K562 (cell line): ENCODE measurements around the gene GTF3C6. TPM values are rescaled to one million over a fixed set of nuclear protein-coding genes. Genes with fewer than 3 reads are reported as not detected.
A peak's percentile ranks its signal among the peaks of the same experiment; 100 is the strongest.

Source experiments
- ATAC-seq: fragments of 200-7000 bp; cut with Tn5 transposase; 3 replicates; pipeline ENCODE4 v1.9.1; 2020; ENCODE audit warnings: moderate library complexity
- BruUV-seq: library from RNA; stranded (reverse); fragments of 400-500 nt; replicated peaks from 2 replicates; lab custom pipeline; 2021; lab: Mats Ljungman, UMichigan
- CTCF ChIA-PET: fragments of 300-600 bp; formaldehyde crosslinking; extraction: SDS; loops from one replicate; lab custom pipeline; 2021; ENCODE audit warnings: low intra/inter-chr PET ratio; lab: Yijun Ruan, JAX
- POLR2A ChIA-PET: fragments of 300-600, 350-650 bp; sonication (Branson Sonifier 250); formaldehyde crosslinking; extraction: SDS; loops from one replicate; lab custom pipeline; 2021; ENCODE audit warnings: antibody characterized with exemption, inconsistent platforms; lab: Yijun Ruan, JAX
- DNase-seq, 4 experiments: peaks; one replicate each; pipeline versions ENCODE4 v3.0.0 to v3.0.0-alpha.2; 2011 to 2018; ENCODE audit warnings: low spot score in 3 of 4, mixed read lengths in 3 of 4; ENCODE audit errors: extremely low read depth in 1 of 4
- FAIRE-seq: peaks from 2 replicates; lab custom pipeline; 2011; peaks lifted over from hg19 to GRCh38; lab: Jason Lieb, UNC
- H2AFZ ChIP-seq: 2 replicates; pipeline ENCODE4 v1.6.0; 2011; ENCODE audit warnings: low read depth, low read length, control low read depth, inconsistent platforms
- H3K27ac ChIP-seq: fragments of 200-600 bp; 3 replicates; pipeline ENCODE4 v1.8.0; 2011; ENCODE audit warnings: low read depth, mild to moderate bottlenecking, control low read depth, inconsistent platforms, low read length, moderate library complexity, mixed read lengths; ENCODE audit errors: extremely low read depth
- H3K27me3 ChIP-seq, 2 experiments: fragments of 300-600 bp in 1 of 2; 2 replicates in 1 of 2; 3 replicates in 1 of 2; pipeline versions ENCODE4 v1.6.0 to v1.8.0; 2011; ENCODE audit warnings: inconsistent platforms in 2 of 2, low read length in 2 of 2, mild to moderate bottlenecking in 1 of 2, mixed read lengths in 1 of 2, moderate library complexity in 1 of 2; ENCODE audit not compliant: control insufficient read depth in 2 of 2, insufficient read depth in 2 of 2
- H3K36me3 ChIP-seq: fragments of 300-600 bp; 3 replicates; pipeline ENCODE4 v1.8.0; 2011; ENCODE audit warnings: mild to moderate bottlenecking, low read length, inconsistent platforms; ENCODE audit not compliant: control insufficient read depth, insufficient read depth
- H3K4me1 ChIP-seq, 2 experiments: fragments of 200-600 bp in 1 of 2; replicated peaks in 1 of 2; 2 replicates in 1 of 2; 3 replicates in 1 of 2; pipeline versions ENCODE4 v1.5.1 to v1.8.0; 2011; ENCODE audit warnings: inconsistent platforms in 2 of 2, low read length in 2 of 2, mild to moderate bottlenecking in 1 of 2, mixed read lengths in 1 of 2, moderate library complexity in 1 of 2; ENCODE audit not compliant: control insufficient read depth in 2 of 2, insufficient read depth in 2 of 2
- H3K4me2 ChIP-seq: 2 replicates; pipeline ENCODE4 v1.6.1; 2011; ENCODE audit warnings: low read length, control low read depth, inconsistent platforms, mixed read lengths; ENCODE audit not compliant: insufficient read depth
- H3K4me3 ChIP-seq: fragments of 200-600 bp; sonication (generic), shearing (Covaris generic); 2 replicates; pipeline ENCODE4 v1.5.1; 2016; ENCODE audit warnings: control low read depth, inconsistent platforms
- H3K79me2 ChIP-seq: fragments of 200-600 bp; 3 replicates; pipeline ENCODE4 v1.8.0; 2011; ENCODE audit warnings: low read length, inconsistent platforms; ENCODE audit not compliant: control insufficient read depth, insufficient read depth
- H3K9ac ChIP-seq, 2 experiments: 2 replicates each; pipeline versions ENCODE4 v1.6.0 to v1.6.1; 2011; ENCODE audit warnings: low read depth in 2 of 2, low read length in 2 of 2, control low read depth in 1 of 2, inconsistent platforms in 1 of 2, mild to moderate bottlenecking in 1 of 2, mixed read lengths in 1 of 2; ENCODE audit not compliant: insufficient read depth in 1 of 2
- H3K9me1 ChIP-seq: one replicate; pipeline ENCODE4 v1.6.0; 2011; ENCODE audit warnings: inconsistent platforms, mild to moderate bottlenecking, low read length, moderate library complexity; ENCODE audit not compliant: control insufficient read depth, insufficient read depth
- H3K9me3 ChIP-seq: replicated peaks from 2 replicates; pipeline ENCODE4 v1.5.1; 2011; ENCODE audit warnings: low read depth, low read length, inconsistent platforms; ENCODE audit not compliant: control insufficient read depth, insufficient read depth
- H4K20me1 ChIP-seq: replicated peaks from 2 replicates; pipeline ENCODE4 v1.6.1; 2011; ENCODE audit warnings: low read length, inconsistent platforms, mixed read lengths; ENCODE audit not compliant: control insufficient read depth, insufficient read depth
- ATF3 ChIP-seq, 2 experiments: fragments of 450-650 bp in 1 of 2; sonication (generic) in 1 of 2; formaldehyde crosslinking in 1 of 2; IDR thresholded peaks in 1 of 2; conservative IDR thresholded peaks in 1 of 2; 2 replicates each; pipeline versions ENCODE4 v1.6.1 to v1.8.1; 2016 to 2023; ENCODE audit warnings: mild to moderate bottlenecking in 2 of 2, moderate library complexity in 2 of 2, inconsistent platforms in 1 of 2, missing genetic modification reagents in 1 of 2
- DPF2 ChIP-seq: fragments of 450-650 bp; IDR thresholded peaks from 2 replicates; pipeline ENCODE4 v1.6.1; 2016
- HMGN3 ChIP-seq: IDR thresholded peaks from 2 replicates; pipeline ENCODE4 v1.6.1; 2011; ENCODE audit warnings: borderline replicate concordance, low read depth, mild to moderate bottlenecking, mixed read lengths, low read length; ENCODE audit not compliant: insufficient read length; ENCODE audit errors: extremely low read depth
- RAD21 ChIP-seq, 2 experiments: fragments of 250-450 bp in 1 of 2; fragments of 450-650 bp in 1 of 2; sonication (Bioruptor Pico) in 1 of 2; formaldehyde crosslinking in 1 of 2; IDR thresholded peaks in 1 of 2; conservative IDR thresholded peaks in 1 of 2; 2 replicates each; pipeline versions ENCODE4 v1.4.0 to v1.8.0; 2020 to 2022; ENCODE audit warnings: mild to moderate bottlenecking in 2 of 2, moderate library complexity in 1 of 2
- SUPT5H ChIP-seq: fragments of 450-650 bp; IDR thresholded peaks from 2 replicates; pipeline ENCODE4 v1.6.1; 2016
- TAF9B ChIP-seq: fragments of 450-650 bp; IDR thresholded peaks from 2 replicates; pipeline ENCODE4 v1.6.1; 2018; ENCODE audit warnings: mild to moderate bottlenecking; ENCODE audit not compliant: partially characterized antibody
- ZNF518B ChIP-seq: fragments of 250-450 bp; sonication (Bioruptor Pico); IDR thresholded peaks from 2 replicates; pipeline ENCODE4 v1.5.0; 2021; ENCODE audit warnings: mild to moderate bottlenecking, moderate library complexity
- WGBS: fragments of 100-300 bp; shearing (Covaris generic); methylation state at CpG from one replicate; pipeline ENCODE4 v1.1.6; 2016; ENCODE audit warnings: low coverage, mixed read lengths; ENCODE audit not compliant: insufficient coverage; ENCODE audit errors: missing lambda C conversion rate; 5-methylcytosine and 5-hydroxymethylcytosine counted together
- in situ Hi-C: fragments of 300-500 bp; cut with MboI; formaldehyde crosslinking; loops from 4 replicates; pipeline ENCODE4 v1.15.0; 2018; ENCODE audit warnings: inconsistent platforms, mixed read lengths
- intact Hi-C: fragments of 100-400 bp; cut with micrococcal nuclease; formaldehyde crosslinking; loops from 2 replicates; pipeline ENCODE4 v1.14.2; 2022
- polyA plus RNA-seq, 8 experiments: library from polyadenylated mRNA; depleted of rRNA in 4 of 8; stranded (reverse) in 5 of 8; unstranded in 3 of 8; fragments of >200 nt; fragmentation: Nextera tagmentation in 2 of 8; fragmentation: Illumina TruSeq in 1 of 8; extraction: Ambion mirVana in 2 of 8; extraction: Trizol in 1 of 8; gene quantifications; 2 replicates each; pipeline versions ENCODE4 v1.2.1 to v1.2.3, GENCODE V29; 2011 to 2014; ENCODE audit warnings: inconsistent platforms in 1 of 8, missing spikeins in 1 of 8
- total RNA-seq, 7 experiments: library from RNA; depleted of rRNA in 6 of 7; stranded (reverse); fragments of >200 nt in 6 of 7; fragmentation: Illumina TruSeq in 2 of 7; extraction: Trizol in 2 of 7; gene quantifications; 2 replicates each; pipeline versions ENCODE4 v1.2.1 to v1.2.3, GENCODE V29; 2011 to 2021; ENCODE audit warnings: low replicate concordance in 1 of 7

GTF3C6 gene
- total and polyA plus RNA-seq, 9 of the 15 experiments (the other 6 are each of a cell fraction or from before 2014, with no cell fraction given): 37.6 to 140 (median 111) TPM

GRCh38 chr6:110979565-110980101, 21.1 kb downstream of the GTF3C6 start (continued):
- TF ChIP-seq ZNF518B (CRISPR knock-in tag): no peak
- TF ChIP-seq TAF9B: no peak
- no peak for TF ChIP-seq DPF2
- no peak for TF ChIP-seq RAD21 (CRISPR knock-in tag; conservative IDR thresholded peaks at IDR 0.05 in 1 of 2, IDR thresholded peaks at IDR 0.05 in 1 of 2)

- intact Hi-C loops: no loop called here
- Histone ChIP-seq H3K79me2 (peaks cover 52% of the 10 kb centered on the region), H3K27ac (no peak overlapping the region)
- BruUV-seq: no TSS peak
- TF ChIP-seq SUPT5H (0 out of 2 replicates have a peak, but pooled peaks have one; percentile 22), ATF3 (IDR thresholded peaks at IDR 0.05) (peak; percentile 62), ATF3 (CRISPR knock-in tag; conservative IDR thresholded peaks at IDR 0.05) (no peak), HMGN3 (no peak)
- TF ChIP-seq, all 486 proteins: peak for 2
- Histone ChIP-seq H4K20me1 (no peaks in the 10 kb centered on the region), H3K4me2 (no peak overlapping the region), H2AFZ (no peak overlapping the region), H3K9ac (no peak overlapping the region), H3K36me3 (peaks cover 24% of the 10 kb centered on the region), H3K9me3 (peaks cover 4% of the 10 kb centered on the region; the same call in 1 of the 2 replicates), H3K27me3 (no peaks in the 10 kb centered on the region), H3K9me1 (no peaks in the 10 kb centered on the region), H3K4me1 (peaks cover 8 to 12% of the 10 kb centered on the region in 2 experiments; a peak in 4 of 5 replicates), H3K4me3 (no peak overlapping the region)
- FAIRE-seq (no peak), ATAC-seq (no peak), DNase-seq (no peak)
- ChIA-PET POLR2A (interaction anchor here (1.0 to 1.4 kb wide), 2 partner anchors 9 to 21 kb away, joined by 4 to 5 read pairs; partner anchors contain the start of gene GTF3C6), CTCF (no interaction called here)
- in situ Hi-C loops: no loop called here
- 95% methylated on average over 5 of the region's 5 CpGs for WGBS
Measured at GRCh38 chr6:110980227-110980626, 21.7 kb downstream of the GTF3C6 start.
